CD14-positive monocyte (primary cell): ENCODE measurements around the gene SMG6. TPM values are rescaled to one million over a fixed set of nuclear protein-coding genes. Genes with fewer than 3 reads are reported as not detected.
A peak's percentile ranks its signal among the peaks of the same experiment; 100 is the strongest.

ENCODE experiments used
- DNase-seq, 3 donors: peaks; one replicate each; pipeline ENCODE4 v3.0.0-alpha.2; 2011 to 2022
- H2AFZ ChIP-seq: 2 replicates; pipeline ENCODE4 v1.6.0; 2012; ENCODE audit warnings: mild to moderate bottlenecking, low read depth, low read length, inconsistent platforms; ENCODE audit not compliant: insufficient read depth, poor library complexity, severe bottlenecking
- H3K27ac ChIP-seq, 2 donors: 1 replicate in 1 of 2; 2 replicates in 1 of 2; pipeline ENCODE4 v1.5.1; 2012 to 2013; ENCODE audit warnings: low read length in 2 of 2, control low read depth in 1 of 2, inconsistent platforms in 1 of 2, low read depth in 1 of 2, mild to moderate bottlenecking in 1 of 2
- H3K27me3 ChIP-seq, 2 donors: one replicate each; pipeline versions ENCODE4 v1.6.0 to v1.6.1; 2011 to 2013; ENCODE audit warnings: low read length in 2 of 2; ENCODE audit not compliant: control insufficient read depth in 2 of 2, insufficient read depth in 2 of 2
- H3K36me3 ChIP-seq, 2 donors: replicated peaks in 1 of 2; 1 replicate in 1 of 2; 2 replicates in 1 of 2; pipeline versions ENCODE4 v1.5.1 to v1.6.1; 2012 to 2013; ENCODE audit warnings: low read length in 2 of 2, control low read depth in 1 of 2, inconsistent platforms in 1 of 2, mild to moderate bottlenecking in 1 of 2; ENCODE audit not compliant: insufficient read depth in 2 of 2, control insufficient read depth in 1 of 2
- H3K4me1 ChIP-seq, 2 donors: 1 replicate in 1 of 2; 2 replicates in 1 of 2; pipeline versions ENCODE4 v1.5.1 to v1.6.1; 2012 to 2013; ENCODE audit warnings: low read length in 2 of 2, control low read depth in 1 of 2, inconsistent platforms in 1 of 2, mild to moderate bottlenecking in 1 of 2, moderate library complexity in 1 of 2; ENCODE audit not compliant: insufficient read depth in 2 of 2, control insufficient read depth in 1 of 2
- H3K4me2 ChIP-seq: replicated peaks from 2 replicates; pipeline ENCODE3; 2012; ENCODE audit warnings: low read length, moderate library complexity, mild to moderate bottlenecking; ENCODE audit not compliant: poor library complexity, severe bottlenecking; ENCODE audit errors: extremely low read depth
- H3K4me3 ChIP-seq, 3 experiments: fragments of 200-600 bp in 1 of 3; sonication (generic) in 1 of 3; replicated peaks in 1 of 3; 1 replicate in 2 of 3; 2 replicates in 1 of 3; pipeline ENCODE4 v1.5.1; 2011 to 2013; ENCODE audit warnings: low read length in 3 of 3, mild to moderate bottlenecking in 3 of 3, control low read depth in 2 of 3, low read depth in 2 of 3, inconsistent platforms in 1 of 3, moderate library complexity in 1 of 3
- H3K79me2 ChIP-seq: 2 replicates; pipeline ENCODE4 v1.6.0; 2012; ENCODE audit warnings: mild to moderate bottlenecking, control low read depth, inconsistent platforms, low read length, moderate library complexity; ENCODE audit not compliant: insufficient read depth
- H3K9ac ChIP-seq: 2 replicates; pipeline ENCODE4 v1.6.0; 2017; ENCODE audit warnings: low read length, mild to moderate bottlenecking; ENCODE audit not compliant: insufficient read depth, poor library complexity, severe bottlenecking
- H3K9me3 ChIP-seq, 2 donors: replicated peaks in 1 of 2; 1 replicate in 1 of 2; 2 replicates in 1 of 2; pipeline versions ENCODE4 v1.5.1 to v1.6.1; 2012 to 2013; ENCODE audit warnings: low read length in 2 of 2, control low read depth in 1 of 2; ENCODE audit not compliant: control insufficient read depth in 1 of 2, insufficient read depth in 1 of 2
- H4K20me1 ChIP-seq: 2 replicates; pipeline ENCODE4 v1.6.0; 2012; ENCODE audit warnings: mild to moderate bottlenecking, low read length, control low read depth, moderate library complexity; ENCODE audit not compliant: insufficient read depth
- H3K27ac Mint-ChIP-seq, 7 donors: one replicate each; pipeline ENCODE4 v1.8.0; 2020; ENCODE audit warnings: mild to moderate bottlenecking in 7 of 7, mixed read lengths in 7 of 7, moderate library complexity in 6 of 7, inconsistent platforms in 2 of 7
- H3K27me3 Mint-ChIP-seq, 3 donors: one replicate each; pipeline ENCODE4 v1.8.0; 2021 to 2022; ENCODE audit warnings: low read depth in 3 of 3, mild to moderate bottlenecking in 3 of 3, mixed read lengths in 3 of 3, moderate library complexity in 3 of 3, inconsistent platforms in 1 of 3
- H3K36me3 Mint-ChIP-seq, 2 donors: one replicate each; pipeline ENCODE4 v1.8.0; 2020; ENCODE audit warnings: mixed read lengths in 2 of 2, inconsistent platforms in 1 of 2, mild to moderate bottlenecking in 1 of 2
- H3K4me1 Mint-ChIP-seq: one replicate; pipeline ENCODE4 v1.8.0; 2020; ENCODE audit warnings: mild to moderate bottlenecking, mixed read lengths
- H3K4me3 Mint-ChIP-seq, 2 donors: one replicate each; pipeline ENCODE4 v1.8.0; 2020; ENCODE audit warnings: mild to moderate bottlenecking in 2 of 2, mixed read lengths in 2 of 2, moderate library complexity in 1 of 2
- H3K9me3 Mint-ChIP-seq, 7 donors: one replicate each; pipeline ENCODE4 v1.8.0; 2020 to 2022; ENCODE audit warnings: mixed read lengths in 7 of 7, mild to moderate bottlenecking in 6 of 7, moderate library complexity in 6 of 7, inconsistent platforms in 2 of 7
- CTCF ChIP-seq: fragments of 200-600 bp; IDR thresholded peaks from one replicate; pipeline ENCODE4 v1.8.0; 2022; ENCODE audit warnings: antibody characterized with exemption, mild to moderate bottlenecking
- WGBS: methylation state at CpG from one replicate; pipeline ENCODE4 v1.1.5; 2013; ENCODE audit warnings: missing lambda C conversion rate; ENCODE audit not compliant: insufficient coverage; 5-methylcytosine and 5-hydroxymethylcytosine counted together
- intact Hi-C, 2 donors: fragments of 100-400 bp; cut with micrococcal nuclease; formaldehyde crosslinking; loops; one replicate each; pipeline versions ENCODE4 v1.15.0 to v1.15.1; 2023
- polyA plus RNA-seq, 3 donors: library from polyadenylated mRNA; depleted of rRNA in 1 of 3; unstranded in 2 of 3; stranded (reverse) in 1 of 3; fragments of 300-500 nt in 2 of 3; fragments of >200 nt in 1 of 3; fragmentation: Illumina TruSeq in 2 of 3; gene quantifications; 1 replicate in 2 of 3; 2 replicates in 1 of 3; pipeline ENCODE4 v1.2.3, GENCODE V29; 2012 to 2021

The SMG6 gene
- polyA plus RNA-seq, 3 donors, result 0.67 to 7.1 (median 1.1) TPM

- Histone ChIP-seq H3K4me1 (peaks cover 20 to 25% of the 10 kb centered on the region in 2 donors), H3K27me3 (no peaks in the 10 kb centered on the region), H3K79me2 (peaks cover 18% of the 10 kb centered on the region), H2AFZ (peak overlapping the region; percentile 96), H3K4me3 (peak overlapping the region; percentile 84 to 91 (median 88)), H3K9me3 (no peaks in the 10 kb centered on the region), H3K27ac (peak overlapping the region in 1 of 2 donors; percentile 73), H3K9ac (peak overlapping the region; percentile 74), H3K4me2 (peak overlapping the region; percentile 100), H3K36me3 (peaks cover 42 to 44% of the 10 kb centered on the region in 2 donors), H4K20me1 (peaks cover 6% of the 10 kb centered on the region)
- intact Hi-C loops, result loop anchor here in 1 of 2 donors (5.0 kb wide), 1 partner anchor 33 kb away; the partner anchor contains the start of genes SMG6 and SRR
- WGBS, result 9% methylated on average over 10 of the region's 17 CpGs
- Mint-ChIP-seq H3K27ac (peak overlapping the region; percentile 68 to 94 (median 81)), H3K9me3 (no peaks in the 10 kb centered on the region), H3K27me3 (peaks cover 0 to 4% (median 0%) of the 10 kb centered on the region in 3 donors), H3K36me3 (no peaks in the 10 kb centered on the region), H3K4me1 (peaks cover 15% of the 10 kb centered on the region), H3K4me3 (peak overlapping the region; percentile 95 to 97)
- no peak for TF ChIP-seq CTCF
- DNase-seq, result no peak
Observed at GRCh38 chr17:2335726-2336214, 32.2 kb upstream of the SMG6 start.

GRCh38 chr17:2331303-2331702 is 27.7 kb upstream of the SMG6 start:
- peaks cover 76 to 88% of the 10 kb centered on the region in 2 donors for H3K36me3 ChIP-seq
- 100% methylated on average over 2 of the region's 3 CpGs for WGBS
- TF ChIP-seq CTCF, result no peak
- peaks cover 9 to 11% of the 10 kb centered on the region in 2 donors for H3K4me1 ChIP-seq
- peaks cover 18% of the 10 kb centered on the region for H3K79me2 ChIP-seq
- no peak overlapping the region for H3K27ac ChIP-seq
- peaks cover 9% of the 10 kb centered on the region for H3K4me1 Mint-ChIP-seq
- no peak overlapping the region for H3K4me3 ChIP-seq
- no peak overlapping the region for H3K4me2 ChIP-seq
- H3K4me3 Mint-ChIP-seq, result no peak overlapping the region
- H4K20me1 ChIP-seq, result no peaks in the 10 kb centered on the region
- no peaks in the 10 kb centered on the region for H3K9me3 ChIP-seq
- H3K9me3 Mint-ChIP-seq, result no peaks in the 10 kb centered on the region
- no peak overlapping the region for H3K9ac ChIP-seq
- no peak for DNase-seq
- H3K27me3 ChIP-seq, result no peaks in the 10 kb centered on the region
- peaks cover 4 to 23% of the 10 kb centered on the region in 2 donors for H3K36me3 Mint-ChIP-seq
- H3K27me3 Mint-ChIP-seq, result no peaks in the 10 kb centered on the region
- H3K27ac Mint-ChIP-seq, result no peak overlapping the region
- no peak overlapping the region for H2AFZ ChIP-seq
- intact Hi-C loops, result no loop called here
